ENCODE measurements around the gene GRK7. TPM values are rescaled to one million over a fixed set of nuclear protein-coding genes. Genes with fewer than 3 reads are reported as not detected.

GRK7 gene
- total and polyA plus RNA-seq, 2 donors from 2014 or later: not detected

DNA sequence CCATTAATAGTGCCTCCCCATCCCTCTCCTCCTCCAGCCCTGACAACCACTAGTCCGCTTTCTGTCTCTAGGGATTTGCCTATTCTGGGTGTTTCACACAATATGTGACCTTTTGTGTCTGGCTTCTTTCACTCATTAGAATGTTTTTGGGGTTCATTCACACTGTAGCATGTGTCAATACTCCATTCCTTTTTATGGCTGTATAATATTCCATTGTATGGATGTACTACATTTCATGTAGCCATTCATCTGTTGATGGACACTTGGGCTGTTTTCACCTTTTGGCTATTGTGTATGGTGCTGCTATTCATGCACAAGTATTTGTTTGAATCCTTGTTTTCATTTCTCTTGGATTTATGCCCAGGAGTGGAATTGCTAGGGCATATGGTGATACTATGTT lies 16.5 kb downstream of the GRK7 start:
- intact Hi-C loops (cut with DNase I): no loop called here
- Histone ChIP-seq H3K9me3 (ENCODE audit: control insufficient read depth in 2 of 3, insufficient read depth in 1 of 3, low read length in 3 of 3) (no peaks in the 10 kb centered on the region), H3K4me1 (ENCODE audit: control insufficient read depth in 2 of 3, insufficient read depth in 2 of 3, low read depth in 1 of 3, low read length in 3 of 3) (no peaks in the 10 kb centered on the region), H3K27ac (ENCODE audit: low read depth in 2 of 2, low read length in 2 of 2) (no peak overlapping the region), H3K4me3 (ENCODE audit: low read length in 3 of 3) (no peak overlapping the region), H3K27me3 (ENCODE audit: control insufficient read depth, insufficient read depth, low read length) (no peaks in the 10 kb centered on the region), H3K36me3 (ENCODE audit: control insufficient read depth in 2 of 3, insufficient read depth in 3 of 3, low read length in 3 of 3) (no peaks in the 10 kb centered on the region), H3K9ac (ENCODE audit: low read length in 3 of 3) (no peak overlapping the region)
- DNase-seq: no peak
- FAIRE-seq: no peak
- TF ChIP-seq, protein P1, sequence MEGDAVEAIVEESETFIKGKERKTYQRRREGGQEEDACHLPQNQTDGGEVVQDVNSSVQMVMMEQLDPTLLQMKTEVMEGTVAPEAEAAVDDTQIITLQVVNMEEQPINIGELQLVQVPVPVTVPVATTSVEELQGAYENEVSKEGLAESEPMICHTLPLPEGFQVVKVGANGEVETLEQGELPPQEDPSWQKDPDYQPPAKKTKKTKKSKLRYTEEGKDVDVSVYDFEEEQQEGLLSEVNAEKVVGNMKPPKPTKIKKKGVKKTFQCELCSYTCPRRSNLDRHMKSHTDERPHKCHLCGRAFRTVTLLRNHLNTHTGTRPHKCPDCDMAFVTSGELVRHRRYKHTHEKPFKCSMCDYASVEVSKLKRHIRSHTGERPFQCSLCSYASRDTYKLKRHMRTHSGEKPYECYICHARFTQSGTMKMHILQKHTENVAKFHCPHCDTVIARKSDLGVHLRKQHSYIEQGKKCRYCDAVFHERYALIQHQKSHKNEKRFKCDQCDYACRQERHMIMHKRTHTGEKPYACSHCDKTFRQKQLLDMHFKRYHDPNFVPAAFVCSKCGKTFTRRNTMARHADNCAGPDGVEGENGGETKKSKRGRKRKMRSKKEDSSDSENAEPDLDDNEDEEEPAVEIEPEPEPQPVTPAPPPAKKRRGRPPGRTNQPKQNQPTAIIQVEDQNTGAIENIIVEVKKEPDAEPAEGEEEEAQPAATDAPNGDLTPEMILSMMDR (IDR thresholded peaks at IDR 0.05; ENCODE audit: borderline replicate concordance, extremely low read depth, insufficient read depth): no peak

DNA sequence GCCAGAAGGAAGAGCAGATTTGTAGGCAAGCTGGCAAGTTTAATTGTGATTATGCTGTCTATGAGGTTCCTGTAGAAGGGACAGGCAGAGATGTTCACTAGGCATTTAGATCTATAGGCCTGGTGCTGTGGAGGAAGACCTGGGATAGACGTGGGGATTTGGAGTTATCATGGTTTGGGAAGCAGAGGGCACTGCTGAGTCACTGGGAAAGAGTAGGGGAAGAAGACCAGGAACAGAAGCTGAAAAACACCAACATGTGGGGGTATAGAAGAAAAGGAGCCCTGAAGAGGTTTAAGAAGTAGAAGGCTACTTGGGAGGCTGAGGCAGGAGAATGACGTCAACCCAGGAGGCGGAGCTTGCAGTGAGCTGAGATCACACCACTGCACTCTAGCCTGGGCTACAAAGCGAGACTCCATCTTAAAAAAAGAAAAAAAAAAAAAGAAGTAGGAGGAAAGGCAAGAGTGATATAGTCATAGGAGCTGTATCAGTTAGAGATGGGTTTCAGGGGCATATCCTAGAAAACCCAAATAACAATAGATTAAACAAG lies 19.3 kb downstream of the GRK7 start:
- intact Hi-C loops (cut with DNase I): no loop called here
- DNase-seq: no peak
- Histone ChIP-seq H3K27ac (ENCODE audit: low read depth in 2 of 2, low read length in 2 of 2) (no peak overlapping the region), H3K9me3 (ENCODE audit: control insufficient read depth in 2 of 3, insufficient read depth in 1 of 3, low read length in 3 of 3) (no peaks in the 10 kb centered on the region), H3K9ac (ENCODE audit: low read length in 3 of 3) (no peak overlapping the region), H3K4me1 (ENCODE audit: control insufficient read depth in 2 of 3, insufficient read depth in 2 of 3, low read depth in 1 of 3, low read length in 3 of 3) (no peaks in the 10 kb centered on the region), H3K36me3 (ENCODE audit: control insufficient read depth in 2 of 3, insufficient read depth in 3 of 3, low read length in 3 of 3) (no peaks in the 10 kb centered on the region), H3K27me3 (ENCODE audit: control insufficient read depth, insufficient read depth, low read length) (no peaks in the 10 kb centered on the region), H3K4me3 (ENCODE audit: low read length in 3 of 3) (no peak overlapping the region)
- TF ChIP-seq, protein P1 (IDR thresholded peaks at IDR 0.05; ENCODE audit: borderline replicate concordance, extremely low read depth, insufficient read depth): peak; percentile 1
- FAIRE-seq: no peak

DNA sequence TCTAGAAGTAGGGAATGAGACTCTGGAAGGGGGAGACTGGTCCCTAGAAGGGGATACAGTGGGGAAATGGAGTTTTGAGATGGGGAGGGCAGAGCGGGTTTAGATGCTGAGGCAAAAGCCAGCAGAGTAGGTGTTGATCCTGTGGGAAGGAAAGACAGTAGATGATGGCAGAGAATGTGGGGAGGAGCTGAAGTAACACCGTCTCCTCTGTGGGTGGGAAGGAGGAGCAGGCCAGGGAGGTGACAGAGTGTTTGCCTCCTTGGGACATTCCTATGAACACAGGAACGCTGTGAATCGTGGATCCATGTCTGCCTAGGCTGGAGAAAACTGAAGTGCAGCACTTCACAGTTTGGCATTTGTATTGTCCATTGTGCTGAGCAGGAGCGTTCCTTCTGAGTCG lies 20.4 kb downstream of the GRK7 start:
- Histone ChIP-seq H3K9ac (ENCODE audit: low read length in 3 of 3) (no peak overlapping the region), H3K9me3 (ENCODE audit: control insufficient read depth in 2 of 3, insufficient read depth in 1 of 3, low read length in 3 of 3) (no peaks in the 10 kb centered on the region), H3K27ac (ENCODE audit: low read depth in 2 of 2, low read length in 2 of 2) (no peak overlapping the region), H3K36me3 (ENCODE audit: control insufficient read depth in 2 of 3, insufficient read depth in 3 of 3, low read length in 3 of 3) (no peaks in the 10 kb centered on the region), H3K4me3 (ENCODE audit: low read length in 3 of 3) (no peak overlapping the region), H3K4me1 (ENCODE audit: control insufficient read depth in 2 of 3, insufficient read depth in 2 of 3, low read depth in 1 of 3, low read length in 3 of 3) (no peaks in the 10 kb centered on the region), H3K27me3 (ENCODE audit: control insufficient read depth, insufficient read depth, low read length) (no peaks in the 10 kb centered on the region)
- intact Hi-C loops (cut with DNase I): no loop called here
- TF ChIP-seq, protein P1 (IDR thresholded peaks at IDR 0.05; ENCODE audit: borderline replicate concordance, extremely low read depth, insufficient read depth): no peak
- no peak for FAIRE-seq
- no peak for DNase-seq

DNA sequence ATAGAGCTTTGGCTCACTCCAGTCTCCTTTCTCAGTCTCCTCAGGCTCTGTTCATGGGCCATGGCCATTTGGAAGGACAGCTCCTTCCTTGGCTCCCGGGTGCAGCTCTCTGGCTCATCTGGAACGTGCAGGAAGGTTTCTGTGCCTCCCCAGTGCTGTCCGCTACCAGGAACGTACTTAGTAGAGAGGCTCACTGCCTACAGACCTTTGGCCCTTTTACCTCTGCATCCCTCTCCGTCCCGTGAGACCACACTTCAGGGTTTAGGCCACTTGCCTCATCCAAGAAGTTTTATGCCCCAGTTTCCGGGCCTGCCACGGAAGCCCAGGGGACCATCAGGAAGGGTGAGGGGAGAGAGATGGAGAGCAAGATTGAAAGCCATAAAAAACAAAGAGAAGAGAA lies 20.9 kb downstream of the GRK7 start:
- intact Hi-C loops (cut with DNase I): no loop called here
- Histone ChIP-seq H3K36me3 (ENCODE audit: control insufficient read depth in 2 of 3, insufficient read depth in 3 of 3, low read length in 3 of 3) (no peaks in the 10 kb centered on the region), H3K4me3 (ENCODE audit: low read length in 3 of 3) (no peak overlapping the region), H3K9me3 (ENCODE audit: control insufficient read depth in 2 of 3, insufficient read depth in 1 of 3, low read length in 3 of 3) (no peaks in the 10 kb centered on the region), H3K27me3 (ENCODE audit: control insufficient read depth, insufficient read depth, low read length) (no peaks in the 10 kb centered on the region), H3K27ac (ENCODE audit: low read depth in 2 of 2, low read length in 2 of 2) (no peak overlapping the region), H3K4me1 (ENCODE audit: control insufficient read depth in 2 of 3, insufficient read depth in 2 of 3, low read depth in 1 of 3, low read length in 3 of 3) (no peaks in the 10 kb centered on the region), H3K9ac (ENCODE audit: low read length in 3 of 3) (no peak overlapping the region)
- DNase-seq (no peak), FAIRE-seq (no peak)
- TF ChIP-seq, protein P1 (IDR thresholded peaks at IDR 0.05; ENCODE audit: borderline replicate concordance, extremely low read depth, insufficient read depth): no peak
